AG10803 (cell line): Measurements from ENCODE around the gene HSF4.
"Not testable (repeated sequence)": the region's sequence is repeated elsewhere in the genome, so short reads cannot be mapped to it uniquely, and the experiment has no call there.

ENCODE experiments used
- DNase-seq: peaks from one replicate; pipeline ENCODE4 v3.0.0; 2010; ENCODE audit warnings: low read depth
- H3K4me3 ChIP-seq: 2 replicates; pipeline ENCODE4 v1.5.1; 2011; ENCODE audit warnings: mild to moderate bottlenecking, low read length, control low read depth
- TF ChIP-seq, protein P1 (sequence below): conservative IDR thresholded peaks from 2 replicates; pipeline ENCODE4 v1.5.1; 2011; ENCODE audit warnings: mild to moderate bottlenecking, low read length, control low read depth, inconsistent platforms

Gene HSF4, protein sequence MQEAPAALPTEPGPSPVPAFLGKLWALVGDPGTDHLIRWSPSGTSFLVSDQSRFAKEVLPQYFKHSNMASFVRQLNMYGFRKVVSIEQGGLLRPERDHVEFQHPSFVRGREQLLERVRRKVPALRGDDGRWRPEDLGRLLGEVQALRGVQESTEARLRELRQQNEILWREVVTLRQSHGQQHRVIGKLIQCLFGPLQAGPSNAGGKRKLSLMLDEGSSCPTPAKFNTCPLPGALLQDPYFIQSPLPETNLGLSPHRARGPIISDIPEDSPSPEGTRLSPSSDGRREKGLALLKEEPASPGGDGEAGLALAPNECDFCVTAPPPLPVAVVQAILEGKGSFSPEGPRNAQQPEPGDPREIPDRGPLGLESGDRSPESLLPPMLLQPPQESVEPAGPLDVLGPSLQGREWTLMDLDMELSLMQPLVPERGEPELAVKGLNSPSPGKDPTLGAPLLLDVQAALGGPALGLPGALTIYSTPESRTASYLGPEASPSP

DNA sequence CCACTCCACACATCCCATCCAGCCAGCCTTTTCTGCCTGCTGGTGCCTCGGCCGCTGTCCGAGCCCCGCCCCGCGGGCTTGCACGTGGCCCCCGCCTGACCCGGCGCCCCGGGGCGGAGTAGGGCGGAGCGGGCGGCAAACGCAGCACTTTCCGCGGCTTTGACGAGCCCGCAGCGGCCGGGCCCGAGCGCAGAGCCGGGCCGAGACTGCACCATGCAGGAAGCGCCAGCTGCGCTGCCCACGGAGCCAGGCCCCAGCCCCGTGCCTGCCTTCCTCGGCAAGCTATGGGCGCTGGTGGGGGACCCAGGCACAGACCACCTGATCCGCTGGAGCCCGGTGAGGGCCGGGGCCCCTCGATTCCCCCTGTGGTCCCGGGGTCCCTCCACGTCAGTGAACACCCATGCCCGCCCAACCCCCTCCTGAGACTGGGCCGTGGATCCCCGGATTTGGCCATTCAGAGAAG, at the start of gene HSF4:
TSS of gene HSF4 (plus strand) at position 147 of the 463 bp plus-strand sequence. CDS start at position 214, 67 bp downstream.
- no peak for DNase-seq
- TF ChIP-seq, protein P1, sequence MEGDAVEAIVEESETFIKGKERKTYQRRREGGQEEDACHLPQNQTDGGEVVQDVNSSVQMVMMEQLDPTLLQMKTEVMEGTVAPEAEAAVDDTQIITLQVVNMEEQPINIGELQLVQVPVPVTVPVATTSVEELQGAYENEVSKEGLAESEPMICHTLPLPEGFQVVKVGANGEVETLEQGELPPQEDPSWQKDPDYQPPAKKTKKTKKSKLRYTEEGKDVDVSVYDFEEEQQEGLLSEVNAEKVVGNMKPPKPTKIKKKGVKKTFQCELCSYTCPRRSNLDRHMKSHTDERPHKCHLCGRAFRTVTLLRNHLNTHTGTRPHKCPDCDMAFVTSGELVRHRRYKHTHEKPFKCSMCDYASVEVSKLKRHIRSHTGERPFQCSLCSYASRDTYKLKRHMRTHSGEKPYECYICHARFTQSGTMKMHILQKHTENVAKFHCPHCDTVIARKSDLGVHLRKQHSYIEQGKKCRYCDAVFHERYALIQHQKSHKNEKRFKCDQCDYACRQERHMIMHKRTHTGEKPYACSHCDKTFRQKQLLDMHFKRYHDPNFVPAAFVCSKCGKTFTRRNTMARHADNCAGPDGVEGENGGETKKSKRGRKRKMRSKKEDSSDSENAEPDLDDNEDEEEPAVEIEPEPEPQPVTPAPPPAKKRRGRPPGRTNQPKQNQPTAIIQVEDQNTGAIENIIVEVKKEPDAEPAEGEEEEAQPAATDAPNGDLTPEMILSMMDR: no peak
- H3K4me3 ChIP-seq: no peak within 1 kb of the TSS

DNA sequence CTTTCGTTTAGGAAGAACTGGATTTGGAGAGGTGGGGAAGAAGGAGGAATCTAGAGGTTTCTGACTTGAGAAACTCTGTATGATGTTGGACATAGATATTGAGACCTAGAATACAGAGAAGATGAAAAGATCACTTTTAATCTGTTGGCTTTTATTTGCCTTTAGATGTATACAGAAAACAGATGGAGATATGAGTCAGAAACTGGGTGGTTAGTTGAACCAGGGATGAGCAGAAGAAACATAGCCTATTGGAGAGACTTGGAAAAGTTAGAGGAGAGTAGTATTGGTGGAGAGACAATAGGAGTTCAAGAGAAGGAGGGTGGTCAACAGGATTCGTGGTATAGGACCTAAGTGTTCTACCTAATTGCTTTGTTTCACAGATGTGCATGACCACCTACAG, 49.8 kb upstream of the HSF4 start:
- TF ChIP-seq, protein P1: no peak
- peak; percentile 13 for DNase-seq
- H3K4me3 ChIP-seq: no peak overlapping the region

DNA sequence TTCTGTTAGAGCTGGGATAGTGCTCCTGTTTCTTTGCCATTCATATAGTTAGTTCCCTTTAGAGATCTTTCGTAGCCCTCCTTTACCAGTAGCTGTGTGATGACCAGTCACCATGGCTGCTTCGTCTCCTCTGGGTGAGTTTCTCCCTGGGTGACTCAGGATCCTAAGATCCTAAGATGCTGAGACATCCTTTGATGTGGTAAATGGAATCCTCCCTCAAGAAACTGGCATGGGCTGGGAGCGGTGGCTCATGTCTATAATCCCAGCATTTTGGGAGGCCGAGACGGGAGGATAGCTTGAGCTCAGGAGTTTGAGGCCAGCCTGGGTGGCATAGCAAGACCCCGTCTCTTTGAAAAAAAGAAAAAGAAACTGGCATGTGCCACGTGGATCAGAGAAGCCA, 48.9 kb upstream of the HSF4 start:
- TF ChIP-seq, protein P1: no peak
- DNase-seq: peak; percentile 91
- no peak overlapping the region for H3K4me3 ChIP-seq

DNA sequence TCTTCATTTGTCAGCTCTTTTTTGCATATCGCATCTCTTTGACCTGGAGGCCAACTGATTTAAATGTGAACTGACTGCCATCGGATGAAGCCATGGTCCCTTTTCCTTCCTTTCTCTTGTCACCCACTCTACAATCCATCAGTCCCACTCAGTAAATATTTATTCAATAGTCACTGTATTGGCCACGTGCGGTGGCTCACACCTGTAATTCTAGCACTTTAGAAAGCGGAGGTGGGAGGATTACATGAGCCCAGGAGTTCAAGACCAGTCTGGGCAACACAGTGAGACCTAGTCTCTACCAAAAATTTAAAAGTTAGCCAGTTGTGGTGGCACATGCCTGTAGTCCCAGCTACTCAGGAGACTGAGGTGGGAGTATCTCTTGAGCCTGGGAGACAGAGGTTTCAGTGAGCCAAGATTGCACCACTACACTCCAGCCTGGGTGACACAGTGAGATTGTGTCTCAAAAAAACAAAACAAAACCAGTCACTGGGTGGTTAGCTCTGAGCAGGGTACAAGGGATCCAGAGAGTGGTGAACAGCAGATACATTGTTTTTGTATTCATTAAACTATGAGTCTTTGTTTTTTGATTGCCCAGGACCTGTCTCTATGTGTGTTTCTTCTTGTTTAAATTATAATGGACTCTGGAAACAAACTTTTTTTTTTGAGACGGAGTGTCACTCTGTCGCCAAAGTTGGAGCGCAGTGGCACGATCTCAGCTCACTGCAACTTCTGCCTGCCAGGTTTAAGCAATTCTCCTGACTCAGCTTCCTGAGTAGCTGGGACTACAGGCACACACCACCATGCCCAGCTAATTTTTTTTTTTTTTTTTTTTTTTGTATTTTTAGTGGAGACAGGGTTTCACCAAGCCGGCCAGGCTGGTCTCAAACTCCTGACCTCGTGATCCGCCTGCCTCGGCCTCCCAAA, 47.9 kb upstream of the HSF4 start:
- no peak overlapping the region for H3K4me3 ChIP-seq
- TF ChIP-seq, protein P1: no peak
- DNase-seq: peak; percentile 20

DNA sequence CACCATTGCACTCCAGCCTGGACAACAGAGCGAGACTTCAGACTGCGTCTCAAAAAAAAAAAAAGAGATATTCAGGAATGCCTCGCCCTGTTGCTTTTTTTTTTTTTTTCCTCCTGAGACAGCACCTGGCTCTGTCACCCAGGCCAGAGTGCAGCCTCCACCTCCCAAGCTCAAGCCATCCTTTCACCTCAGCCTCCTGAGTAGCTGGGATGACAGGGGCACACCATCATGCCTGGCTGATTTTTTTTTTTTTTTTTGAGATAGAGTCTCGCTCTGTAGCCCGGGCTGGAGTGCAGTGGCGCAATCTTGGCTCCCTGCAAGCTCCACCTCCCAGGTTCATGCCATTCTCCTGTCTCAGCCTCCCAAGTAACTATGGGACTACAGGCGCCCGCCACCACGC, 46.8 kb upstream of the HSF4 start:
- TF ChIP-seq, protein P1: no peak
- no peak overlapping the region for H3K4me3 ChIP-seq
- no peak for DNase-seq

DNA sequence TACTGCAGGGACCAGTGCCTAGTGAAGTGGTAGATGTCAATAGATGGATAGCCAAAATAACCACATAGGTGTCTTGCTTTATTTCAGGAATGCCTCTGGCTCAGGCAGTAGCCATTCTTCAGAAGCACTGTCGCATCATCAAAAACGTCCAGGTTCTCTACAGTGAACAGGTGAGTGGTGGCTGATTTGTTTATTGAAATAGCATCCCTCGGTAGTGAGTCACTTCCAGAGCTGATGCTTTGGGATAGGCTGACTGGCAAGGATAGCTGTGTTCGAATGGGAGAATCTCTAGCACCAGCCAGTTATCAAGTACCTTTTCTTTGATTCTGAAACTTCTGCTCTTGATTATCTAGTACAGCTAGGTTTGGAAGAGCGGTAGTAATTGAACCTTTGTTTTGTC, 44.5 kb upstream of the HSF4 start:
- no peak overlapping the region for H3K4me3 ChIP-seq
- TF ChIP-seq, protein P1: no peak
- no peak for DNase-seq

DNA sequence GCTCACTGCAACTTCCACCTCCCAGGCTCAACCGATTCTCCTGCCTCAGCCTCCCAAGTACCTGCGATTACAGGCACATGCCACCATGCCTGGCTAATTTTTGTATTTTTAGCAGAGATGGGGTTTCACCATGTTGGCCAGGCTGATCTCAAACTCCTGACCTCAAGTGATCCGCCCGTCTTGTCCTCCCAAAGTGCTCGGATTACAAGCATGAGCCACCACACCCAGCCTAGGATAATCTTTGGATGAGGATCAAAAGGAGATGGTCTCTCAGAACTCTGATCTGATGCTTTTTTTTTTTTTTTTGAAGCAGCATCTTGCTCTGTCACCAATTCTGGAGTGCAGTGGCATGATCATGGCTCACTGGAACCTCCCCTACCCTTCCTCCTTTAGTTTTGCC, 41.7 kb upstream of the HSF4 start:
- H3K4me3 ChIP-seq, DNase-seq: not testable (repeated sequence)
